Testis (tissue), 3 donors: ENCODE measurements around the gene PTPRN2. TPM values are rescaled to one million over a fixed set of nuclear protein-coding genes. Genes with fewer than 3 reads are reported as not detected.

Experiments used
- DNase-seq: peaks from one replicate; pipeline ENCODE4 v3.0.0-alpha.2; 2019
- H3K27ac ChIP-seq, 2 donors: fragments of 200-600 bp; sonication (generic); one replicate each; pipeline ENCODE4 v1.5.1; 2019
- H3K27me3 ChIP-seq: fragments of 200-600 bp; sonication (generic); one replicate; pipeline ENCODE4 v1.5.1; 2019
- H3K36me3 ChIP-seq: fragments of 200-600 bp; sonication (generic); one replicate; pipeline ENCODE4 v1.5.1; 2017; ENCODE audit warnings: low read depth; ENCODE audit errors: missing control alignments
- H3K4me1 ChIP-seq: fragments of 200-600 bp; sonication (generic); one replicate; pipeline ENCODE4 v1.5.1; 2019
- H3K4me3 ChIP-seq, 2 donors: fragments of 200-600 bp; sonication (generic); one replicate each; pipeline ENCODE4 v1.5.1; 2017 to 2019
- H3K9me3 ChIP-seq: fragments of 200-600 bp; sonication (generic); one replicate; pipeline ENCODE4 v1.5.1; 2017
- CTCF ChIP-seq, 3 experiments: fragments of 450-650 bp in 2 of 3; fragments of 200-600 bp in 1 of 3; sonication (generic) in 1 of 3; IDR thresholded peaks; one replicate each; pipeline ENCODE4 v1.5.1; 2016 to 2019; ENCODE audit warnings: antibody characterized with exemption in 3 of 3, mild to moderate bottlenecking in 2 of 3, moderate library complexity in 1 of 3
- POLR2A ChIP-seq: fragments of 450-650 bp; IDR thresholded peaks from one replicate; pipeline ENCODE4 v1.6.1; 2017; ENCODE audit warnings: antibody characterized with exemption, mild to moderate bottlenecking, moderate library complexity
- WGBS, 2 donors: methylation state at CpG; one replicate each; pipeline ENCODE4 v1.1.5; 2018; 5-methylcytosine and 5-hydroxymethylcytosine counted together
- intact Hi-C: fragments of 100-400 bp; cut with DNase I; formaldehyde crosslinking; loops from one replicate; pipeline ENCODE4 v1.15.1; 2023; ENCODE audit warnings: low total_unique reads
- polyA plus RNA-seq: library from polyadenylated mRNA; stranded (reverse); fragments of 350-450 nt; fragmentation: Illumina TruSeq; extraction: RNeasy Lipid Tissue Mini Kit (QIAGEN cat#74804); gene quantifications from one replicate; pipeline ENCODE4 v1.2.3, GENCODE V29; 2014; ENCODE audit warnings: low read depth, low replicate concordance; ENCODE audit not compliant: insufficient read depth
- total RNA-seq, 2 donors: library from RNA; depleted of rRNA; stranded (reverse); fragments of >200 nt; gene quantifications; one replicate each; pipeline ENCODE4 v1.2.3, GENCODE V29; 2016

Gene PTPRN2
- total and polyA plus RNA-seq, 3 donors from 2014 or later = 9.3 to 10.8 (median 9.8) TPM

- DNase-seq = no peak
- H3K4me1 ChIP-seq = no peaks in the 10 kb centered on the region
- WGBS, 2 donors = 82 to 93% methylated on average over 6 to 32 of the region's 32 CpGs
- H3K9me3 ChIP-seq = no peaks in the 10 kb centered on the region
- no peaks in the 10 kb centered on the region for H3K36me3 ChIP-seq
- no peak overlapping the region for H3K4me3 ChIP-seq
- H3K27me3 ChIP-seq = no peaks in the 10 kb centered on the region
- H3K27ac ChIP-seq = no peak overlapping the region
- intact Hi-C loops = no loop called here
- TF ChIP-seq CTCF (IDR thresholded peaks at IDR 0.05) (no peak), POLR2A (no peak)
Observed at GRCh38 chr7:157785486-157786186, 802.0 kb downstream of the PTPRN2 start.

- H3K4me3 ChIP-seq = no peak overlapping the region
- no peaks in the 10 kb centered on the region for H3K27me3 ChIP-seq
- H3K9me3 ChIP-seq = no peaks in the 10 kb centered on the region
- H3K27ac ChIP-seq = no peak overlapping the region
- DNase-seq = no peak
- TF ChIP-seq CTCF (IDR thresholded peaks at IDR 0.05) = no peak
- TF ChIP-seq POLR2A = no peak
- intact Hi-C loops = no loop called here
- H3K4me1 ChIP-seq = no peaks in the 10 kb centered on the region
- 88% methylated on average over 11 to 26 of the region's 26 CpGs for WGBS, 2 donors
- no peaks in the 10 kb centered on the region for H3K36me3 ChIP-seq
Observed at GRCh38 chr7:157784979-157785441, 802.6 kb downstream of the PTPRN2 start.

- Histone ChIP-seq H3K27ac (no peak overlapping the region), H3K27me3 (no peaks in the 10 kb centered on the region), H3K36me3 (no peaks in the 10 kb centered on the region), H3K4me1 (no peaks in the 10 kb centered on the region), H3K4me3 (no peak overlapping the region), H3K9me3 (no peaks in the 10 kb centered on the region)
- TF ChIP-seq POLR2A (no peak), CTCF (IDR thresholded peaks at IDR 0.05) (no peak)
- 78 to 81% methylated on average over 9 to 27 of the region's 27 CpGs for WGBS, 2 donors
- intact Hi-C loops = no loop called here
- DNase-seq = no peak
Observed at GRCh38 chr7:157784041-157784835, 803.4 kb downstream of the PTPRN2 start.

- Histone ChIP-seq H3K27me3 (no peaks in the 10 kb centered on the region), H3K9me3 (no peaks in the 10 kb centered on the region), H3K4me3 (no peak overlapping the region), H3K36me3 (no peaks in the 10 kb centered on the region), H3K4me1 (no peaks in the 10 kb centered on the region), H3K27ac (no peak overlapping the region)
- WGBS, 2 donors = 81 to 94% methylated on average over 9 to 12 of the region's 12 CpGs
- DNase-seq = no peak
- no peak for TF ChIP-seq POLR2A
- no peak for TF ChIP-seq CTCF (IDR thresholded peaks at IDR 0.05)
- intact Hi-C loops = no loop called here
Observed at GRCh38 chr7:157782041-157782440, 805.6 kb downstream of the PTPRN2 start.
